ENCODE data around the gene BCORL1. TPM values are rescaled to one million over a fixed set of nuclear protein-coding genes. Genes with fewer than 3 reads are reported as not detected.

The BCORL1 gene
- polyA plus RNA-seq, 1 of the 3 experiments (the other 2 are of a cell fraction): 4.2 TPM

DNA sequence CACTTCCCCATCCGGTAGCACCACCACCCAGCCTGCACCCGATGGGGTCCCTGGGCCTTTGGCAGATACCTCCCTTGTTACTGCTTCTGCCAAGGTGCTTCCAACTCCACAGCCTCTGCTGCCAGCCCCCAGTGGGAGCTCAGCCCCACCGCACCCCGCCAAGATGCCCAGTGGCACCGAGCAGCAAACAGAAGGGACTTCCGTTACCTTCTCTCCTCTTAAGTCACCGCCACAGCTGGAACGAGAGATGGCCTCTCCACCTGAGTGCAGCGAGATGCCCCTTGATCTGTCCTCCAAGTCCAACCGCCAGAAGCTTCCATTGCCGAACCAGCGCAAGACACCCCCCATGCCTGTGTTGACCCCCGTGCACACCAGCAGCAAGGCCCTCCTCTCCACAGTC lies 31.9 kb downstream of the BCORL1 start:
- TF ChIP-seq EP300 (IDR thresholded peaks at IDR 0.05; ENCODE audit: borderline replicate concordance in 1 of 2, low read depth in 1 of 2, low read length in 1 of 2) (no peak), USF2 (IDR thresholded peaks at IDR 0.05; ENCODE audit: borderline replicate concordance, low read depth, low read length) (no peak), CHD2 (IDR thresholded peaks at IDR 0.05; ENCODE audit: low read length, partially characterized antibody) (no peak), MEF2A (IDR thresholded peaks at IDR 0.05; ENCODE audit: borderline replicate concordance, low read depth) (no peak), YY1 (IDR thresholded peaks at IDR 0.05; ENCODE audit: low read depth) (no peak)
- no peak overlapping the region for H2AFZ ChIP-seq (ENCODE audit: low read depth)
- H4K20me1 ChIP-seq (ENCODE audit: insufficient read depth): peaks cover 21% of the 10 kb centered on the region
- no peak overlapping the region for H3K27ac ChIP-seq (ENCODE audit: low read depth in 2 of 2, low read length in 1 of 2)
- H3K9me2 ChIP-seq: no peaks in the 10 kb centered on the region
- no peaks in the 10 kb centered on the region for H3K4me1 ChIP-seq (ENCODE audit: control insufficient read depth in 1 of 2, insufficient read depth in 2 of 2, low read depth in 1 of 2, low read length in 1 of 2)
- H3K27me3 ChIP-seq (ENCODE audit: insufficient read depth): peaks cover 37% of the 10 kb centered on the region; the same call in 1 of the 2 replicates
- no peaks in the 10 kb centered on the region for H3F3A ChIP-seq (replicated peaks; ENCODE audit: insufficient read depth)
- no peak overlapping the region for H3K4me3 ChIP-seq (ENCODE audit: low read depth in 2 of 2, low read length in 1 of 2)
- no peak overlapping the region for H3K4me2 ChIP-seq
- ChIA-PET POLR2A (no interaction called here), CTCF (interaction anchor here (2.9 kb wide), 1 partner anchor 14 kb away, joined by 12 read pairs; no protein-coding TSS in a partner anchor)
- no peak for DNase-seq
- H3K9ac ChIP-seq: no peak overlapping the region
- no peaks in the 10 kb centered on the region for H3K9me3 ChIP-seq
- peaks cover 8% of the 10 kb centered on the region; the same call in 1 of the 2 replicates for H3K79me2 ChIP-seq (ENCODE audit: insufficient read depth)
- 39% methylated on average over 11 of the region's 13 CpGs for WGBS (ENCODE audit: low lambda C conversion rate)
- H3K36me3 ChIP-seq (replicated peaks in 1 of 2; ENCODE audit: control insufficient read depth in 1 of 2, insufficient read depth in 2 of 2, low read length in 1 of 2): peaks cover 0 to 13% of the 10 kb centered on the region in 2 experiments

- H3K36me3 ChIP-seq (replicated peaks in 1 of 2; ENCODE audit: control insufficient read depth in 1 of 2, insufficient read depth in 2 of 2, low read length in 1 of 2): peaks cover 0 to 14% of the 10 kb centered on the region in 2 experiments
- DNase-seq: no peak
- peaks cover 24% of the 10 kb centered on the region for H4K20me1 ChIP-seq (ENCODE audit: insufficient read depth)
- no peaks in the 10 kb centered on the region for H3K4me1 ChIP-seq (ENCODE audit: control insufficient read depth in 1 of 2, insufficient read depth in 2 of 2, low read depth in 1 of 2, low read length in 1 of 2)
- peaks cover 33% of the 10 kb centered on the region; the same call in 1 of the 2 replicates for H3K27me3 ChIP-seq (ENCODE audit: insufficient read depth)
- no peak overlapping the region for H3K9ac ChIP-seq
- H3K9me2 ChIP-seq: no peaks in the 10 kb centered on the region
- H3K4me2 ChIP-seq: no peak overlapping the region
- ChIA-PET POLR2A (no interaction called here), CTCF (interaction anchor here (1.7 to 2.9 kb wide), 2 partner anchors 13 to 14 kb away, joined by 8 to 12 read pairs; no protein-coding TSS in a partner anchor)
- H2AFZ ChIP-seq (ENCODE audit: low read depth): no peak overlapping the region
- peaks cover 8% of the 10 kb centered on the region; the same call in 1 of the 2 replicates for H3K79me2 ChIP-seq (ENCODE audit: insufficient read depth)
- TF ChIP-seq NFIC (IDR thresholded peaks at IDR 0.05; ENCODE audit: borderline replicate concordance) (no peak), JUND (IDR thresholded peaks at IDR 0.05) (no peak), EZH2phosphoT487 (IDR thresholded peaks at IDR 0.05; ENCODE audit: borderline replicate concordance, low read depth) (no peak), USF2 (IDR thresholded peaks at IDR 0.05; ENCODE audit: borderline replicate concordance, low read depth, low read length) (no peak), FOXM1 (IDR thresholded peaks at IDR 0.05; ENCODE audit: low read depth) (no peak), SMC3 (IDR thresholded peaks at IDR 0.05; ENCODE audit: low read depth, low read length) (no peak), TEAD4 (IDR thresholded peaks at IDR 0.05; ENCODE audit: borderline replicate concordance, insufficient read depth) (no peak), RCOR1 (IDR thresholded peaks at IDR 0.05; ENCODE audit: low read length) (no peak), MAX (IDR thresholded peaks at IDR 0.05; ENCODE audit: low read depth) (no peak)
- TF ChIP-seq, protein P1, sequence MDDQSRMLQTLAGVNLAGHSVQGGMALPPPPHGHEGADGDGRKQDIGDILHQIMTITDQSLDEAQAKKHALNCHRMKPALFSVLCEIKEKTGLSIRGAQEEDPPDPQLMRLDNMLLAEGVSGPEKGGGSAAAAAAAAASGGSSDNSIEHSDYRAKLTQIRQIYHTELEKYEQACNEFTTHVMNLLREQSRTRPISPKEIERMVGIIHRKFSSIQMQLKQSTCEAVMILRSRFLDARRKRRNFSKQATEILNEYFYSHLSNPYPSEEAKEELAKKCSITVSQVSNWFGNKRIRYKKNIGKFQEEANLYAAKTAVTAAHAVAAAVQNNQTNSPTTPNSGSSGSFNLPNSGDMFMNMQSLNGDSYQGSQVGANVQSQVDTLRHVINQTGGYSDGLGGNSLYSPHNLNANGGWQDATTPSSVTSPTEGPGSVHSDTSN (IDR thresholded peaks at IDR 0.05): no peak
- no peaks in the 10 kb centered on the region for H3K9me3 ChIP-seq
- H3F3A ChIP-seq (replicated peaks; ENCODE audit: insufficient read depth): no peaks in the 10 kb centered on the region
- 67% methylated on average over 4 of the region's 12 CpGs for WGBS (ENCODE audit: low lambda C conversion rate)
- no peak overlapping the region for H3K27ac ChIP-seq (ENCODE audit: low read depth in 2 of 2, low read length in 1 of 2)
- H3K4me3 ChIP-seq (ENCODE audit: low read depth in 2 of 2, low read length in 1 of 2): no peak overlapping the region
Observed at GRCh38 chrX:130014770-130015169, 32.3 kb downstream of the BCORL1 start.

Data from SK-N-SH (cell line).